ENCODE measurements around the gene MAP1LC3A. TPM values are rescaled to one million over a fixed set of nuclear protein-coding genes. Genes with fewer than 3 reads are reported as not detected.

The MAP1LC3A gene
- 5.5 and 8.5 TPM in 2 replicates for total RNA-seq (ENCODE audit: low replicate concordance)

DNA sequence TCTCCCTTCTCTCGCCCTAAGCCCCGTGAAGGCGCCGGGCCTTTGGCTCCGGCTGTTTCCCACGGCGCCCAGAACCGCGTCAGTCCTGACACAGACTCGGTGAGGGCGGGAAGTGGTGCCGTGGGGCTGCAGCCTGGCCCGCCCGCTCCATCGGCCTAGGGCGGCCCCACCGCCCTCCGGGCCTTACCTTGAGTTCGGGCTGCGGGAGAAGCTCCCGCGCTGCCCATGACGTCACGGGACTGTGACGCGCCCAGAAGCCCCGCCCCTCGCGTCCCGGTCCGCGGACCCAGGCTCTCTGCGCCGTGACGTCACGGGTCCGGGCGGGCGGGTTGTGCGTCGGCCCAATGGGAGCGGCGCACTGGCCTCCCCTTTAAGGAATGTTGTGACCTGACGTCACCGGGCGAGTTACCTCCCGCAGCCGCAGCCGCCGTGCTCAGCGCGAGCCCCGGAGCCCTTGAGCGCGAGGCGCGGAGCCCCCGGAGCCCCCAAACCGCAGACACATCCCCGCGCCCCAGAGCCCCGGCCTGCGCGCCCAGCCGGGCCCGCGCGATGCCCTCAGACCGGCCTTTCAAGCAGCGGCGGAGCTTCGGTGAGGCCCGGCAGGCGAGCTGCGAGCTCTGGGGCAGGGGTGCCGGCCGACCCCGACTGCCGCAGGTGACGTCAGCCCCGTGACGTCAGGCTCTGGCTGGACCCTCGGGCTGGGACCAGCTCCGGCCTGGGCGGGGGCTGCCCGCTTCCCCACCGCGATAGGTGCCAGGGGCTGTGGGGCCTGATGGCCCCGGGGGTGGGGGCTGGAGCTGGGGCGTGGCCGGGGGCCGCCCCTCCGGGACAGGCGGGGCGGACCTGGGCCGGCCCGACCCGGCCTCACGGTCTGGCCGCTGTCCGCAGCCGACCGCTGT is at the start of gene MAP1LC3A:
Gene MAP1LC3A, plus strand, starts transcription at position 399 of the 899 bp plus-strand sequence. Its CDS starts 151 bp downstream, at position 550.
- Histone ChIP-seq H3K4me3 (peak within 1 kb of the TSS; percentile 60), H4K20me1 (ENCODE audit: low read depth) (peaks cover 11% of the 10 kb centered on the region), H2AFZ (replicated peaks) (peak within 1 kb of the TSS; percentile 94), H3K27me3 (peaks cover 30% of the 10 kb centered on the region), H3K27ac (no peak within 1 kb of the TSS), H3K9me3 (ENCODE audit: low read depth) (no peaks in the 10 kb centered on the region), H3K79me2 (ENCODE audit: low read depth) (no peaks in the 10 kb centered on the region), H3K4me1 (no peaks in the 10 kb centered on the region), H3K9ac (peak within 1 kb of the TSS; percentile 43), H3K36me3 (no peaks in the 10 kb centered on the region), H3F3A (ENCODE audit: low read depth) (peaks cover 12% of the 10 kb centered on the region), H3K4me2 (peak within 1 kb of the TSS; percentile 76)
- TF ChIP-seq, protein P1, sequence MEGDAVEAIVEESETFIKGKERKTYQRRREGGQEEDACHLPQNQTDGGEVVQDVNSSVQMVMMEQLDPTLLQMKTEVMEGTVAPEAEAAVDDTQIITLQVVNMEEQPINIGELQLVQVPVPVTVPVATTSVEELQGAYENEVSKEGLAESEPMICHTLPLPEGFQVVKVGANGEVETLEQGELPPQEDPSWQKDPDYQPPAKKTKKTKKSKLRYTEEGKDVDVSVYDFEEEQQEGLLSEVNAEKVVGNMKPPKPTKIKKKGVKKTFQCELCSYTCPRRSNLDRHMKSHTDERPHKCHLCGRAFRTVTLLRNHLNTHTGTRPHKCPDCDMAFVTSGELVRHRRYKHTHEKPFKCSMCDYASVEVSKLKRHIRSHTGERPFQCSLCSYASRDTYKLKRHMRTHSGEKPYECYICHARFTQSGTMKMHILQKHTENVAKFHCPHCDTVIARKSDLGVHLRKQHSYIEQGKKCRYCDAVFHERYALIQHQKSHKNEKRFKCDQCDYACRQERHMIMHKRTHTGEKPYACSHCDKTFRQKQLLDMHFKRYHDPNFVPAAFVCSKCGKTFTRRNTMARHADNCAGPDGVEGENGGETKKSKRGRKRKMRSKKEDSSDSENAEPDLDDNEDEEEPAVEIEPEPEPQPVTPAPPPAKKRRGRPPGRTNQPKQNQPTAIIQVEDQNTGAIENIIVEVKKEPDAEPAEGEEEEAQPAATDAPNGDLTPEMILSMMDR (IDR thresholded peaks at IDR 0.05), result no peak
- TF ChIP-seq EZH2 (IDR thresholded peaks at IDR 0.05), result peak; percentile 3
- H3K36me3 Mint-ChIP-seq, result peaks cover 2% of the 10 kb centered on the region
- peak within 1 kb of the TSS; percentile 42 for H3K27ac Mint-ChIP-seq
- DNase-seq (ENCODE audit: low spot score), result peak; percentile 98
- H3K9me3 Mint-ChIP-seq, result no peaks in the 10 kb centered on the region
- H3K27me3 Mint-ChIP-seq (ENCODE audit: insufficient read depth, low read depth), result peaks cover under 1% of the 10 kb centered on the region
- H3K4me1 Mint-ChIP-seq, result peaks cover 2% of the 10 kb centered on the region
- H3K4me3 Mint-ChIP-seq, result peak within 1 kb of the TSS; percentile 82

DNA sequence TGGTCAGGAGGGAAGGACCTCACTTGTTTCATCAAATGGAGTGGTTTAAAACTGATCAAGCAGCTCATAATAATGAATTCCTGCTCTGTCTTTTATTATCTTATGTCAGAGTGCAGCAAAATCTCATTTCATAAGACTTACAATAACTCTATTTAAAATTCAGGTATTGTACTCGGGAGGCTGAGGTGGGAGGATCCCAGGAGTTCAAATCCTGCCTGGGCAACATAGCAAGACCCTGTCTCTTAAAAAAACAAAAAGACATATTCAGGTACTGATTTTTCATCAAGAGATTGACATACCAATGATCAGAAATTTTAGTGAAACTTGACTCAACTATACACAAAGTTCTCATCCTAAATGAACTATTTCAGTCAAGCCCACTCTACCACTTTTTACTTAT is 47.9 kb upstream of the MAP1LC3A start:
- no peak overlapping the region for H3K4me3 ChIP-seq
- H3K27ac ChIP-seq, result no peak overlapping the region
- H4K20me1 ChIP-seq (ENCODE audit: low read depth), result peaks cover 6% of the 10 kb centered on the region
- no peak overlapping the region for H3K4me2 ChIP-seq
- peaks cover 5% of the 10 kb centered on the region for H3K36me3 ChIP-seq
- DNase-seq (ENCODE audit: low spot score), result no peak
- no peaks in the 10 kb centered on the region for H3K79me2 ChIP-seq (ENCODE audit: low read depth)
- H3K36me3 Mint-ChIP-seq, result peaks cover 8% of the 10 kb centered on the region
- peaks cover 22% of the 10 kb centered on the region for H3K4me1 Mint-ChIP-seq
- peaks cover 2% of the 10 kb centered on the region for H3K9me3 Mint-ChIP-seq
- TF ChIP-seq EZH2phosphoT487 (IDR thresholded peaks at IDR 0.05), result no peak
- TF ChIP-seq EZH2 (IDR thresholded peaks at IDR 0.05), result no peak
- TF ChIP-seq, protein P1 (IDR thresholded peaks at IDR 0.05), result no peak
- H3K27me3 Mint-ChIP-seq (ENCODE audit: insufficient read depth, low read depth), result peaks cover 4% of the 10 kb centered on the region
- H3K4me3 Mint-ChIP-seq, result no peak overlapping the region
- no peak overlapping the region for H3K9ac ChIP-seq
- H3K27me3 ChIP-seq, result no peaks in the 10 kb centered on the region
- H2AFZ ChIP-seq (replicated peaks), result no peak overlapping the region
- H3F3A ChIP-seq (ENCODE audit: low read depth), result peaks cover 14% of the 10 kb centered on the region
- H3K4me1 ChIP-seq, result no peaks in the 10 kb centered on the region
- H3K9me3 ChIP-seq (ENCODE audit: low read depth), result no peaks in the 10 kb centered on the region
- H3K27ac Mint-ChIP-seq, result no peak overlapping the region

DNA sequence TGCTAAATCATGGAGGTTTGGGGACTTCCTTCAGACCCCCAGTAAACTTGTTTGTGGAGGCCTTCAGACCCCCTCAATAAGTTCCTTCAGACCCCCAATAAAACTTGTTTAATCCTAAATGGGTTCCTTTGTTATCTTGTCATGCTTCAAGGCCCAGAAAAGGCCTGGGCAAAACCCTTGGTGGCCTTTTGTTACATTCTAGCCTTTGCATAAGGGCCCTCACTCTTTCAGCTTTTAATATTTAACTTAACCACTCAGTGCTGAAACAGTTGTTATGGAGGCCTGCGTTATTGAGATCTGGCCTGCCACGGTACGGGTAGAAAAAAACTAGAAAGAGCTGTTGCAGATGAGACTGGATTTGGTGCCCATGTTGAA is 46.6 kb upstream of the MAP1LC3A start:
- DNase-seq (ENCODE audit: low spot score), result no peak
- Mint-ChIP-seq H3K27ac (no peak overlapping the region), H3K36me3 (peaks cover 5% of the 10 kb centered on the region), H3K27me3 (ENCODE audit: insufficient read depth, low read depth) (peaks cover 3% of the 10 kb centered on the region), H3K4me3 (no peak overlapping the region), H3K4me1 (peaks cover 21% of the 10 kb centered on the region), H3K9me3 (peaks cover 2% of the 10 kb centered on the region)
- Histone ChIP-seq H4K20me1 (ENCODE audit: low read depth) (peaks cover 3% of the 10 kb centered on the region), H3K79me2 (ENCODE audit: low read depth) (peaks cover 4% of the 10 kb centered on the region), H3K4me1 (no peaks in the 10 kb centered on the region), H3K36me3 (peaks cover 5% of the 10 kb centered on the region), H3K9me3 (ENCODE audit: low read depth) (no peaks in the 10 kb centered on the region), H3K27me3 (no peaks in the 10 kb centered on the region), H3K4me3 (no peak overlapping the region), H3K9ac (no peak overlapping the region), H3K4me2 (no peak overlapping the region), H3F3A (ENCODE audit: low read depth) (peaks cover 26% of the 10 kb centered on the region), H3K27ac (peak overlapping the region; percentile 42), H2AFZ (replicated peaks) (no peak overlapping the region)
- TF ChIP-seq EZH2 (IDR thresholded peaks at IDR 0.05) (no peak), EZH2phosphoT487 (IDR thresholded peaks at IDR 0.05) (no peak)
- TF ChIP-seq, protein P1 (IDR thresholded peaks at IDR 0.05), result no peak

Measured in neural progenitor cell (in vitro differentiated cells).